A549 (cell line): ENCODE measurements around the gene GANAB. TPM values are rescaled to one million over a fixed set of nuclear protein-coding genes. Genes with fewer than 3 reads are reported as not detected.

ENCODE experiments used
- ATAC-seq, 2 experiments: fragments of 200-7000 bp in 1 of 2; fragments of >200 bp in 1 of 2; cut with Nextera tagmentation in 1 of 2; cut with Tn5 transposase in 1 of 2; 3 replicates each; pipeline versions ENCODE4 v1.8.0 to v1.9.1; 2018 to 2020; ENCODE audit warnings: mild to moderate bottlenecking in 1 of 2, moderate library complexity in 1 of 2
- CTCF ChIA-PET: fragments of 300-600 bp; sonication (Branson Sonifier 250); formaldehyde crosslinking; extraction: SDS; loops from one replicate; lab custom pipeline; 2021; ENCODE audit warnings: antibody characterized with exemption, inconsistent platforms; lab: Yijun Ruan, JAX
- POLR2A ChIA-PET: fragments of 350-600 bp; formaldehyde crosslinking; extraction: SDS; loops from one replicate; lab custom pipeline; 2021; ENCODE audit warnings: antibody characterized with exemption, inconsistent platforms; lab: Yijun Ruan, JAX
- DNase-seq, 2 experiments: peaks; one replicate each; pipeline versions ENCODE4 v3.0.0 to v3.0.0-alpha.2; 2011 to 2016; ENCODE audit warnings: low read depth in 1 of 2, low spot score in 1 of 2
- FAIRE-seq: peaks from 2 replicates; lab custom pipeline; 2011; peaks lifted over from hg19 to GRCh38; lab: Jason Lieb, UNC
- H3K27ac ChIP-seq, 2 experiments: fragments of >200 bp; sonication (Bioruptor Twin); formaldehyde crosslinking; 3 replicates each; pipeline ENCODE4 v1.5.1; 2016 to 2017
- H3K4me1 ChIP-seq: fragments of >200 bp; sonication (Bioruptor Twin); formaldehyde crosslinking; 3 replicates; pipeline ENCODE4 v1.6.1; 2016
- H3K4me2 ChIP-seq: fragments of >200 bp; sonication (Bioruptor Twin); formaldehyde crosslinking; 3 replicates; pipeline ENCODE4 v1.6.1; 2016
- H3K4me3 ChIP-seq: fragments of >200 bp; sonication (Bioruptor Twin); formaldehyde crosslinking; 3 replicates; pipeline ENCODE4 v1.5.1; 2016
- H3K9me3 ChIP-seq: fragments of >200 bp; sonication (Bioruptor Twin); formaldehyde crosslinking; 3 replicates; pipeline ENCODE4 v1.6.1; 2016
- ATOH8 ChIP-seq: fragments of 250-450 bp; sonication (Bioruptor Pico); IDR thresholded peaks from 2 replicates; pipeline ENCODE4 v1.5.0; 2020; ENCODE audit warnings: low read depth, mild to moderate bottlenecking, moderate library complexity
- CBX8 ChIP-seq: fragments of 200-600 bp; sonication (generic); IDR thresholded peaks from 2 replicates; pipeline ENCODE4 v1.6.1; 2016
- CEBPB ChIP-seq, 2 experiments: fragments of >200 bp in 1 of 2; sonication (Bioruptor Twin) in 1 of 2; formaldehyde crosslinking in 1 of 2; IDR thresholded peaks; 2 replicates each; pipeline ENCODE4 v1.6.1; 2012 to 2016
- E2F6 ChIP-seq: IDR thresholded peaks from 2 replicates; pipeline ENCODE4 v1.6.1; 2012; ENCODE audit warnings: low read depth, borderline replicate concordance
- EHF ChIP-seq: fragments of 250-450 bp; sonication (Bioruptor Pico); IDR thresholded peaks from 2 replicates; pipeline ENCODE4 v1.5.0; 2020; ENCODE audit warnings: mild to moderate bottlenecking
- EHMT2 ChIP-seq: fragments of 200-600 bp; sonication (generic); IDR thresholded peaks from 2 replicates; pipeline ENCODE4 v1.6.1; 2016; ENCODE audit warnings: antibody characterized with exemption, low read depth, mild to moderate bottlenecking, moderate library complexity
- ELK1 ChIP-seq: fragments of 150-350 bp; IDR thresholded peaks from 2 replicates; pipeline ENCODE4 v1.6.1; 2014; ENCODE audit warnings: low read depth, mild to moderate bottlenecking, low read length
- EP300 ChIP-seq, 2 experiments: fragments of >200 bp; sonication (Bioruptor Twin); formaldehyde crosslinking; IDR thresholded peaks; 2 replicates in 1 of 2; 3 replicates in 1 of 2; pipeline ENCODE4 v1.6.1; 2016 to 2017
- FOSL2 ChIP-seq, 2 experiments: fragments of 450-650 bp in 1 of 2; fragments of >200 bp in 1 of 2; sonication (Bioruptor Twin) in 1 of 2; formaldehyde crosslinking; IDR thresholded peaks; 2 replicates each; pipeline versions ENCODE4 v1.5.0 to v1.6.1; 2016 to 2020; ENCODE audit warnings: mild to moderate bottlenecking in 1 of 2, moderate library complexity in 1 of 2
- FOXS1 ChIP-seq: fragments of 250-450 bp; sonication (Bioruptor Pico); IDR thresholded peaks from 2 replicates; pipeline ENCODE4 v1.5.0; 2020; ENCODE audit warnings: mild to moderate bottlenecking, moderate library complexity
- HMGXB4 ChIP-seq: fragments of 250-450 bp; sonication (Bioruptor Pico); IDR thresholded peaks from 2 replicates; pipeline ENCODE4 v1.5.0; 2021; ENCODE audit warnings: mild to moderate bottlenecking, moderate library complexity, borderline replicate concordance
- HOXA7 ChIP-seq: fragments of 250-450 bp; sonication (Bioruptor Pico); IDR thresholded peaks from 2 replicates; pipeline ENCODE4 v1.5.0; 2020; ENCODE audit warnings: mild to moderate bottlenecking, moderate library complexity
- JUN ChIP-seq, 2 experiments: fragments of >200 bp; sonication (Bioruptor Twin); formaldehyde crosslinking; IDR thresholded peaks; 2 replicates in 1 of 2; 3 replicates in 1 of 2; pipeline ENCODE4 v1.6.1; 2016 to 2017
- JUNB ChIP-seq: fragments of >200 bp; sonication (Bioruptor Twin); formaldehyde crosslinking; IDR thresholded peaks from 2 replicates; pipeline ENCODE4 v1.6.1; 2016
- MAFK ChIP-seq: fragments of 450-650 bp; IDR thresholded peaks from 2 replicates; pipeline ENCODE4 v1.6.1; 2014; ENCODE audit not compliant: partially characterized antibody
- MAX ChIP-seq: IDR thresholded peaks from 2 replicates; pipeline ENCODE4 v1.6.1; 2012
- MAZ ChIP-seq: fragments of 150-350 bp; IDR thresholded peaks from 2 replicates; pipeline ENCODE4 v1.6.1; 2014; ENCODE audit warnings: antibody characterized with exemption, low read depth, low read length, borderline replicate concordance
- MYC ChIP-seq: IDR thresholded peaks from 2 replicates; pipeline ENCODE4 v1.6.1; 2012; ENCODE audit warnings: mild to moderate bottlenecking, inconsistent platforms, low read length, improper control_type of control experiment, borderline replicate concordance
- PBX3 ChIP-seq: IDR thresholded peaks from 2 replicates; pipeline ENCODE4 v1.6.1; 2012
- POLR2AphosphoS2 ChIP-seq: conservative IDR thresholded peaks from 2 replicates; pipeline ENCODE4 v1.6.1; 2012; ENCODE audit warnings: low read length, improper control_type of control experiment, inconsistent platforms
- RARB ChIP-seq: fragments of 250-450 bp; sonication (Bioruptor Pico); IDR thresholded peaks from 2 replicates; pipeline ENCODE4 v1.8.0; 2021; ENCODE audit warnings: mild to moderate bottlenecking, moderate library complexity
- REST ChIP-seq: fragments of 200-600 bp; sonication (generic); IDR thresholded peaks from 2 replicates; pipeline ENCODE4 v1.6.1; 2016; ENCODE audit warnings: antibody characterized with exemption, mild to moderate bottlenecking, moderate library complexity
- SMC3 ChIP-seq: fragments of >200 bp; sonication (Bioruptor Twin); formaldehyde crosslinking; IDR thresholded peaks from 3 replicates; pipeline ENCODE4 v1.6.1; 2018; ENCODE audit warnings: inconsistent platforms
- TFCP2L1 ChIP-seq: fragments of 250-450 bp; sonication (Bioruptor Pico); IDR thresholded peaks from 2 replicates; pipeline ENCODE4 v1.5.0; 2021; ENCODE audit warnings: mild to moderate bottlenecking
- USF2 ChIP-seq: fragments of 450-650 bp; IDR thresholded peaks from 2 replicates; pipeline ENCODE4 v1.6.1; 2014; ENCODE audit warnings: antibody characterized with exemption
- ZC3H11A ChIP-seq: fragments of 450-650 bp; IDR thresholded peaks from 2 replicates; pipeline ENCODE4 v1.6.1; 2014; ENCODE audit warnings: antibody characterized with exemption, mild to moderate bottlenecking
- ZFP36 ChIP-seq: fragments of 450-650 bp; IDR thresholded peaks from 2 replicates; pipeline ENCODE4 v1.6.1; 2014; ENCODE audit warnings: borderline replicate concordance; ENCODE audit not compliant: partially characterized antibody
- ZSCAN20 ChIP-seq: fragments of 250-450 bp; sonication (Bioruptor Pico); IDR thresholded peaks from 2 replicates; pipeline ENCODE4 v1.8.0; 2022; ENCODE audit warnings: mild to moderate bottlenecking, moderate library complexity
- WGBS: methylation state at CpG from one replicate; pipeline ENCODE4 v1.1.6; 2017; ENCODE audit errors: missing lambda C conversion rate; 5-methylcytosine and 5-hydroxymethylcytosine counted together
- polyA plus RNA-seq, 4 experiments: library from polyadenylated mRNA; depleted of rRNA in 3 of 4; stranded (reverse); fragments of >200 nt; fragmentation: RNase III in 1 of 4; extraction: RNeasy Plus Mini Kit Qiagen cat#74134 plus additional on column Dnase treatment in 1 of 4; gene quantifications; 2 replicates in 3 of 4; 3 replicates in 1 of 4; pipeline ENCODE4 v1.2.3, GENCODE V29; 2011 to 2017

Gene GANAB
- polyA plus RNA-seq, 2 of the 4 experiments (the other 2 are of a cell fraction) = 215 to 220 TPM

GRCh38 chr11:62612366-62613290, 33.8 kb downstream of the GANAB start, which contains the start of the genes EML3 and ROM1:
EML3 (minus strand) TSS chr11:62612775; CDS start chr11:62612457, 318 bp downstream.
ROM1 (plus strand) TSS chr11:62613257; CDS start chr11:62613282, 25 bp downstream.
- Histone ChIP-seq H3K4me3 (peak within 1 kb of the TSS; percentile 61), H3K4me1 (peaks cover 29% of the 10 kb centered on the region), H3K9me3 (no peaks in the 10 kb centered on the region), H3K4me2 (peak within 1 kb of the TSS; percentile 81), H3K27ac (peak within 1 kb of the TSS; percentile 80 to 98)
- ChIA-PET POLR2A (interaction anchor here (1.2 to 3.7 kb wide), 5 partner anchors 9 to 55 kb away, joined by 5 to 27 read pairs (median 5); partner anchors contain the start of genes B3GAT3, C11orf98, CSKMT and MTA2), CTCF (interaction anchor here (0.7 to 4.1 kb wide), 36 partner anchors 10 to 218 kb away, joined by 3 to 48 read pairs (median 4); partner anchors contain the start of genes B3GAT3, C11orf98, CSKMT and GANAB)
- ATAC-seq (peak; percentile 65 to 82), FAIRE-seq (no peak), DNase-seq (peak; percentile 88)
- WGBS = 18% methylated on average over 11 of the region's 91 CpGs
- no peak for TF ChIP-seq EP300 (IDR thresholded peaks at IDR 0.05)
- TF ChIP-seq FOXS1 (CRISPR knock-in tag) = no peak
- TF ChIP-seq E2F6 = no peak
- no peak for TF ChIP-seq HOXA7 (CRISPR knock-in tag)
- no peak for TF ChIP-seq ZC3H11A
- TF ChIP-seq POLR2AphosphoS2 = no peak
- no peak for TF ChIP-seq ZFP36
- TF ChIP-seq CEBPB (IDR thresholded peaks at IDR 0.05) = no peak
- TF ChIP-seq ZSCAN20 (CRISPR knock-in tag) = no peak
- no peak for TF ChIP-seq CBX8
- TF ChIP-seq JUN (IDR thresholded peaks at IDR 0.05) = peak; percentile 56 to 70; a peak in 3 of 5 replicates
- TF ChIP-seq MAFK = peak; percentile 79
- no peak for TF ChIP-seq FOSL2 (IDR thresholded peaks at IDR 0.05)
- no peak for TF ChIP-seq FOSL2 (CRISPR knock-in tag; IDR thresholded peaks at IDR 0.05)
- TF ChIP-seq SMC3 = peak; percentile 76
- no peak for TF ChIP-seq TFCP2L1 (CRISPR knock-in tag)
- no peak for TF ChIP-seq REST
- TF ChIP-seq HMGXB4 (CRISPR knock-in tag) = peak; percentile 93; the same call in 1 of the 2 replicates
- no peak for TF ChIP-seq MAX
- TF ChIP-seq USF2 = no peak
- no peak for TF ChIP-seq ATOH8 (CRISPR knock-in tag)
- no peak for TF ChIP-seq EHMT2
- no peak for TF ChIP-seq RARB (CRISPR knock-in tag)
- TF ChIP-seq EHF (CRISPR knock-in tag) = no peak
- TF ChIP-seq JUNB = no peak
- TF ChIP-seq ELK1 = no peak
- no peak for TF ChIP-seq MAZ
- TF ChIP-seq PBX3 = no peak
- no peak for TF ChIP-seq MYC
